Motor neuron (in vitro differentiated cells): ENCODE measurements around the gene CES2. TPM values are rescaled to one million over a fixed set of nuclear protein-coding genes. Genes with fewer than 3 reads are reported as not detected.

Experiments used
- ATAC-seq, 8 experiments: fragments of 200-7000 bp; cut with Tn5 transposase; replicated peaks in 6 of 8; 2 replicates each; pipeline ENCODE4 v1.8.0; 2021; ENCODE audit warnings: mild to moderate bottlenecking in 8 of 8, moderate library complexity in 8 of 8
- H3K27ac ChIP-seq, 2 donors: fragments of 250-450 bp; sonication (Bioruptor Pico); 2 replicates each; pipeline ENCODE4 v1.9.0; 2021; ENCODE audit warnings: antibody characterized with exemption in 2 of 2, mild to moderate bottlenecking in 2 of 2, moderate library complexity in 1 of 2
- H3K4me1 ChIP-seq, 2 donors: fragments of 250-450 bp; sonication (Bioruptor Pico); replicated peaks in 1 of 2; 2 replicates each; pipeline ENCODE4 v1.6.1; 2021; ENCODE audit warnings: antibody characterized with exemption in 2 of 2, mild to moderate bottlenecking in 2 of 2, moderate library complexity in 1 of 2
- H3K4me3 ChIP-seq, 5 donors: fragments of 250-450 bp; sonication (Bioruptor Pico); 2 replicates each; pipeline ENCODE4 v1.9.0; 2021; ENCODE audit warnings: antibody characterized with exemption in 5 of 5, mild to moderate bottlenecking in 5 of 5, moderate library complexity in 4 of 5
- WGBS, 10 experiments: fragments of 450-650 bp; shearing (Covaris generic); methylation state at CpG; one replicate each; pipeline ENCODE4 v1.0.0; 2022; 5-methylcytosine and 5-hydroxymethylcytosine counted together
- in situ Hi-C, 9 experiments: fragments of 400-800 bp; cut with MboI; loops; one replicate each; pipeline ENCODE4 v1.15.0; 2021; ENCODE audit warnings: low sequenced_read_pairs in 9 of 9, low pct_unique_long_range_greater_than_20kb in 2 of 9; ENCODE audit not compliant: unreplicated experiment in 9 of 9
- total RNA-seq, 8 experiments: library from RNA; unstranded; fragments of 300-600 nt; gene quantifications; 2 replicates each; pipeline versions ENCODE4 v1.2.3 to v1.2.4, GENCODE V29; 2022

CES2 gene
- total RNA-seq, 8 experiments from 2014 or later, result 16.8 to 73.9 (median 32.2) TPM

DNA sequence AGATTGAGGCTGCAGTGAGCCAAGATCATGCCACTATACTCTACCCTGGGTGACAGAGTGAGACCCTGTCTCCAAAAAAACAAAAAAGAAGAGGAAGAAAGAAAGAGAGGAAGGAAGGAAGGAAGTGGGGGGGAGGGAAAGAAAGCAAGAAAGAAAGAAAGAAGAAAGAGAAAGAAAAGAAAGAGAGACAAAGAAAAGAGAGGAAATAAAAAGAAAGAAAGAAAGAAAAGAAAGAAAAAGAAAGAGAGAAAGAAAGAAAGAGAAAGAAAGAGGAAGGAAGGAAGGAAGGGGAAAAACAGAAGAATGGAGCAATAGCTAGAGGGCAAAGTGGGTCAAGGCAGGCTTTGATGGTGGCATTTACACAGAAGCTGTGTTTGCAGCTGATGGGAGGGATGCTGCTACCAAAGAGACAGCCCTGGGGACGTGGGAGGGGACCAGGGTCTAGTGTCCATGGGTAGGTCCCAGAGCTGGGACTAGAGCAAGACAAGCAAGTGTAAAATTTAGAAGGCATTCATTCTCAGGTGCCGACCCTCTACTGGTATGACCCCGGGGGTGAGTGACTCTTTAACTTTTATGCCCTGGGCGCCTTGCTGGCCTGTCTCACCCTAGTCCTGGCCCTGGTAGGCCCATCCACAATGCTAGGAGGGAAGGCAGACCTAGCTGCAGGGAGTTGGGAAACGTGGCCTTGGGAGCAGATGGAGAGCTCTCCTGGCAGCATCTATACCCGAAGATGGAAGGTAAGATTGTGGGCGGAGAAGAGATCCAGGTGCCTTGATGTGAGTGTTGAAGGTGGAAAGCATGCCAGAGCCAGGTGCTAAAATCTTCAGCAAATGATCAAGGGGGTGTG, 23.8 kb downstream of the CES2 start:
- H3K27ac ChIP-seq, result no peak overlapping the region
- in situ Hi-C loops, result loop anchor here in 8 of 9 experiments (10.0 to 25.0 kb wide), 2 partner anchors 196 to 203 kb away; partner anchors contain the start of genes B3GNT9 (in 8 of the 8), FBXL8 (in 8 of the 8), TRADD (in 8 of the 8) and HSF4 (in 7 of the 8)
- 0 to 100% (median 41%) methylated on average over 1 to 7 of the region's 7 CpGs; no CpG with 5 or more reads in 1 of the 10 experiments for WGBS, 10 experiments
- H3K4me1 ChIP-seq, result no peaks in the 10 kb centered on the region
- no peak for ATAC-seq
- no peak overlapping the region for H3K4me3 ChIP-seq

- WGBS, 10 experiments, result 0 to 90% (median 55%) methylated on average over 1 to 3 of the region's 5 CpGs; no CpG with 5 or more reads in 4 of the 10 experiments
- H3K27ac ChIP-seq, result no peak overlapping the region
- in situ Hi-C loops, result loop anchor here in 8 of 9 experiments (10.0 to 25.0 kb wide), 2 partner anchors 195 to 203 kb away; partner anchors contain the start of genes B3GNT9 (in 8 of the 8), FBXL8 (in 8 of the 8), TRADD (in 8 of the 8) and HSF4 (in 7 of the 8)
- H3K4me1 ChIP-seq, result no peaks in the 10 kb centered on the region
- no peak overlapping the region for H3K4me3 ChIP-seq
- no peak for ATAC-seq
These were observed 24.4 kb downstream of the CES2 start for GRCh38 chr16:66959704-66960161.

DNA sequence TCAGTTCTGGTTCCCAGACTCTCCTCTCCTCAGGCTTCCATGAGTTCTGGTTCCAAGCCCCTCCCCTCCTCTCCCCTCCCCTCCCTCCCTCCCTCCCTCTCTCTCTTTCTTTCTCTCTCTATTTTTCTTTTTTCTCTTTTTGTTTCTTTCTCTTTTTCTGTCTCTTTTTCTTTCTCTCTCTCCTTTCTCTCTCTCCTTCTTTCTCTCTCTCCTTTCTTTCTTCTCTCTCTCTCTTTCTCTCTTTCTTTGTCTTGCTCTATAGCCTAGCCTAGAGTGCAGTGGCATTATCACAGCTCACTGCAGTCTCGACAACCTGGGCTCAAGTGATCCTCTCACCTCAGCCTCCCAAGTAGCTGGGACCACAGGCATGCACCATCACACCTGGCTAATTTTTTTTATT, 25.0 kb downstream of the CES2 start:
- WGBS, 10 experiments, result 43 to 100% (median 82%) methylated on average over 1 of the region's 1 CpG; no CpG with 5 or more reads in 2 of the 10 experiments
- ATAC-seq, result no peak
- no peak overlapping the region for H3K4me3 ChIP-seq
- in situ Hi-C loops, result loop anchor here in 7 of 9 experiments (25.0 kb wide), 1 partner anchor 202 kb away; the partner anchor contains the start of genes B3GNT9 (in 7 of the 7), FBXL8 (in 7 of the 7), HSF4 (in 7 of the 7) and NOL3 (in 7 of the 7)
- no peaks in the 10 kb centered on the region for H3K4me1 ChIP-seq
- no peak overlapping the region for H3K27ac ChIP-seq

GRCh38 chr16:66961065-66961744, 25.9 kb downstream of the CES2 start, which contains the start of gene CES3:
Gene CES3, plus strand, starts transcription at chr16:66961266. Its CDS starts 42 bp downstream, at chr16:66961308.
- Histone ChIP-seq H3K27ac (no peak within 1 kb of the TSS), H3K4me3 (no peak within 1 kb of the TSS), H3K4me1 (no peaks in the 10 kb centered on the region)
- WGBS, 10 experiments, result 22 to 80% (median 41%) methylated on average over 1 to 8 of the region's 16 CpGs; no CpG with 5 or more reads in 2 of the 10 experiments
- in situ Hi-C loops, result loop anchor here in 7 of 9 experiments (25.0 kb wide), 1 partner anchor 201 kb away; the partner anchor contains the start of genes B3GNT9 (in 7 of the 7), FBXL8 (in 7 of the 7), HSF4 (in 7 of the 7) and NOL3 (in 7 of the 7)
- ATAC-seq, result peak; percentile 77 to 100 (median 97)

- ATAC-seq, result no peak
- H3K27ac ChIP-seq, result no peak overlapping the region
- 56 to 100% (median 89%) methylated on average over 1 to 5 of the region's 5 CpGs; no CpG with 5 or more reads in 5 of the 10 experiments for WGBS, 10 experiments
- no peaks in the 10 kb centered on the region for H3K4me1 ChIP-seq
- in situ Hi-C loops, result loop anchor here in 7 of 9 experiments (25.0 kb wide), 1 partner anchor 200 kb away; the partner anchor contains the start of genes B3GNT9 (in 7 of the 7), FBXL8 (in 7 of the 7), HSF4 (in 7 of the 7) and NOL3 (in 7 of the 7)
- no peak overlapping the region for H3K4me3 ChIP-seq
These were observed 26.6 kb downstream of the CES2 start for GRCh38 chr16:66961914-66962313.

DNA sequence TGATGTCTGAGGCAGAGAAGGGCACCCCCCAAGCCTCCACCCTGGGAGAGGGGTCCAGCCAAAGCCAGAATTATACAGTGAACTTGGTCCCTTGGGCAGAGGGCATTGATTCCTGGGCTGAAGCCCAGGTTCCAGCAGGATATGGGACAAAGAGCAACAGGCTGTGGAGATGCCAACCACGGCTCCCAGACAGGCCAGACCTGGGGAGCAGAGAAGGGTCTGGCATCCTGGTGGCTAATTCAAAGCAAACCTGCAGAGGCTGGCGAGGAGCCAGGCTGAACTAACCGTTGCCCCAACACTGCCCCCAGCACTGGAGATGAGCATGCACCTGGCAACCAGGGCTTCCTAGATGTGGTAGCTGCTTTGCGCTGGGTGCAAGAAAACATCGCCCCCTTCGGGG, 28.7 kb downstream of the CES2 start:
- Histone ChIP-seq H3K4me3 (no peak overlapping the region), H3K27ac (no peak overlapping the region), H3K4me1 (no peaks in the 10 kb centered on the region)
- in situ Hi-C loops, result loop anchor here in 7 of 9 experiments (25.0 kb wide), 1 partner anchor 198 kb away; the partner anchor contains the start of genes B3GNT9 (in 7 of the 7), FBXL8 (in 7 of the 7), HSF4 (in 7 of the 7) and NOL3 (in 7 of the 7)
- 60 to 87% (median 78%) methylated on average over 1 to 3 of the region's 6 CpGs; no CpG with 5 or more reads in 6 of the 10 experiments for WGBS, 10 experiments
- no peak for ATAC-seq

GRCh38 chr16:66968847-66969246, 33.5 kb downstream of the CES2 start:
- ATAC-seq, result no peak
- H3K27ac ChIP-seq, result no peak overlapping the region
- no peak overlapping the region for H3K4me3 ChIP-seq
- in situ Hi-C loops, result loop anchor here in 7 of 9 experiments (25.0 kb wide), 1 partner anchor 193 kb away; the partner anchor contains the start of genes B3GNT9 (in 7 of the 7), FBXL8 (in 7 of the 7), HSF4 (in 7 of the 7) and NOL3 (in 7 of the 7)
- 0 to 100% (median 86%) methylated on average over 1 to 2 of the region's 5 CpGs; no CpG with 5 or more reads in 5 of the 10 experiments for WGBS, 10 experiments
- H3K4me1 ChIP-seq, result no peaks in the 10 kb centered on the region

- 40 to 90% (median 74%) methylated on average over 1 to 5 of the region's 10 CpGs; no CpG with 5 or more reads in 6 of the 10 experiments for WGBS, 10 experiments
- in situ Hi-C loops, result loop anchor here in 7 of 9 experiments (25.0 kb wide), 1 partner anchor 191 kb away; the partner anchor contains the start of genes B3GNT9 (in 7 of the 7), FBXL8 (in 7 of the 7), HSF4 (in 7 of the 7) and NOL3 (in 7 of the 7)
- Histone ChIP-seq H3K4me1 (peaks cover 0 to 9% of the 10 kb centered on the region in 2 donors), H3K4me3 (no peak overlapping the region), H3K27ac (no peak overlapping the region)
- no peak for ATAC-seq
These were observed 35.7 kb downstream of the CES2 start for GRCh38 chr16:66970775-66971720.

GRCh38 chr16:66972983-66973382, 37.7 kb downstream of the CES2 start:
- Histone ChIP-seq H3K27ac (no peak overlapping the region), H3K4me3 (no peak overlapping the region), H3K4me1 (peaks cover 0 to 9% of the 10 kb centered on the region in 2 donors)
- ATAC-seq, result no peak
- in situ Hi-C loops, result loop anchor here in 7 of 9 experiments (25.0 kb wide), 1 partner anchor 189 kb away; the partner anchor contains the start of genes B3GNT9 (in 7 of the 7), FBXL8 (in 7 of the 7), HSF4 (in 7 of the 7) and NOL3 (in 7 of the 7)
- WGBS, 10 experiments, result 42 to 80% (median 80%) methylated on average over 1 to 6 of the region's 9 CpGs; no CpG with 5 or more reads in 4 of the 10 experiments

DNA sequence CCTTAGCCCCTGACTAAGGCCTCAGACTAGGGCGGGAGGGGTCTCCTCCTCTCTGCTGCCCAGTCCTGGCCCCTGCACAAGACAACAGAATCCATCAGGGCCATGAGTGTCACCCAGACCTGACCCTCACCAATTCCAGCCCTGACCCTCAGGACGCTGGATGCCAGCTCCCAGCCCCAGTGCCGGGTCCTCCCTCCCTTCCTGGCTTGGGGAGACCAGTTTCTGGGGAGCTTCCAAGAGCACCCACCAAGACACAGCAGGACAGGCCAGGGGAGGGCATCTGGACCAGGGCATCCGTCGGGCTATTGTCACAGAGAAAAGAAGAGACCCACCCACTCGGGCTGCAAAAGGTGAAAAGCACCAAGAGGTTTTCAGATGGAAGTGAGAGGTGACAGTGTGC, 38.4 kb downstream of the CES2 start:
- no peak overlapping the region for H3K27ac ChIP-seq
- in situ Hi-C loops, result loop anchor here in 7 of 9 experiments (25.0 kb wide), 1 partner anchor 189 kb away; the partner anchor contains the start of genes B3GNT9 (in 7 of the 7), FBXL8 (in 7 of the 7), HSF4 (in 7 of the 7) and NOL3 (in 7 of the 7)
- WGBS, 10 experiments, result 76 to 100% methylated on average over 1 to 2 of the region's 6 CpGs; no CpG with 5 or more reads in 8 of the 10 experiments
- peaks cover 0 to 9% of the 10 kb centered on the region in 2 donors for H3K4me1 ChIP-seq
- no peak overlapping the region for H3K4me3 ChIP-seq
- no peak for ATAC-seq
